GM12891 (cell line): ENCODE measurements around the gene PPP1CB.

Experiments used
- PAX5 ChIP-seq: IDR thresholded peaks from 2 replicates; pipeline ENCODE4 v1.6.1; 2011; ENCODE audit warnings: low read length, moderate library complexity, mild to moderate bottlenecking; ENCODE audit not compliant: insufficient read depth, severe bottlenecking
- POLR2A ChIP-seq: IDR thresholded peaks from 2 replicates; pipeline ENCODE4 v1.6.1; 2011; ENCODE audit warnings: low read depth, low read length, control low read depth
- POLR2AphosphoS5 ChIP-seq: IDR thresholded peaks from 2 replicates; pipeline ENCODE4 v1.6.1; 2011; ENCODE audit warnings: low read depth, low read length, control low read depth
- POU2F2 ChIP-seq: IDR thresholded peaks from 2 replicates; pipeline ENCODE4 v1.6.1; 2011; ENCODE audit warnings: low read depth, mild to moderate bottlenecking, control low read depth, low read length, moderate library complexity
- SPI1 ChIP-seq: IDR thresholded peaks from 2 replicates; pipeline ENCODE4 v1.6.1; 2011; ENCODE audit warnings: low read depth, low read length, control low read depth
- TAF1 ChIP-seq: IDR thresholded peaks from 2 replicates; pipeline ENCODE4 v1.6.1; 2011; ENCODE audit warnings: low read depth, low read length, control low read depth

- TF ChIP-seq POLR2A (no peak), POLR2AphosphoS5 (no peak), SPI1 (no peak), PAX5 (no peak), TAF1 (no peak), POU2F2 (no peak)
Observed at GRCh38 chr2:28767337-28767736, 15.7 kb downstream of the PPP1CB start.
